ENCODE measurements around the gene MACF1.

GRCh38 chr1:39282537-39283216, 78.2 kb downstream of the MACF1 start:
- no peak for TF ChIP-seq CTCF (IDR thresholded peaks at IDR 0.05 in 8 of 11, conservative IDR thresholded peaks at IDR 0.05 in 3 of 11)
- TF ChIP-seq POLR2A (IDR thresholded peaks at IDR 0.05): no peak
- no peak for TF ChIP-seq POLR2AphosphoS5 (IDR thresholded peaks at IDR 0.05)

Data from spleen (tissue), 7 donors.